GM19240 (cell line): ENCODE measurements around the gene ARHGEF7.
"Not testable (repeated sequence)": the region's sequence is repeated elsewhere in the genome, so short reads cannot be mapped to it uniquely, and the experiment has no call there.

Experiments
- DNase-seq: peaks from one replicate; pipeline ENCODE4 v3.0.0; 2011; ENCODE audit warnings: low spot score; ENCODE audit not compliant: insufficient read length

Gene ARHGEF7, protein sequence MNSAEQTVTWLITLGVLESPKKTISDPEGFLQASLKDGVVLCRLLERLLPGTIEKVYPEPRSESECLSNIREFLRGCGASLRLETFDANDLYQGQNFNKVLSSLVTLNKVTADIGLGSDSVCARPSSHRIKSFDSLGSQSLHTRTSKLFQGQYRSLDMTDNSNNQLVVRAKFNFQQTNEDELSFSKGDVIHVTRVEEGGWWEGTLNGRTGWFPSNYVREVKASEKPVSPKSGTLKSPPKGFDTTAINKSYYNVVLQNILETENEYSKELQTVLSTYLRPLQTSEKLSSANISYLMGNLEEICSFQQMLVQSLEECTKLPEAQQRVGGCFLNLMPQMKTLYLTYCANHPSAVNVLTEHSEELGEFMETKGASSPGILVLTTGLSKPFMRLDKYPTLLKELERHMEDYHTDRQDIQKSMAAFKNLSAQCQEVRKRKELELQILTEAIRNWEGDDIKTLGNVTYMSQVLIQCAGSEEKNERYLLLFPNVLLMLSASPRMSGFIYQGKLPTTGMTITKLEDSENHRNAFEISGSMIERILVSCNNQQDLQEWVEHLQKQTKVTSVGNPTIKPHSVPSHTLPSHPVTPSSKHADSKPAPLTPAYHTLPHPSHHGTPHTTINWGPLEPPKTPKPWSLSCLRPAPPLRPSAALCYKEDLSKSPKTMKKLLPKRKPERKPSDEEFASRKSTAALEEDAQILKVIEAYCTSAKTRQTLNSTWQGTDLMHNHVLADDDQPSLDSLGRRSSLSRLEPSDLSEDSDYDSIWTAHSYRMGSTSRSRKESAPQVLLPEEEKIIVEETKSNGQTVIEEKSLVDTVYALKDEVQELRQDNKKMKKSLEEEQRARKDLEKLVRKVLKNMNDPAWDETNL

DNA sequence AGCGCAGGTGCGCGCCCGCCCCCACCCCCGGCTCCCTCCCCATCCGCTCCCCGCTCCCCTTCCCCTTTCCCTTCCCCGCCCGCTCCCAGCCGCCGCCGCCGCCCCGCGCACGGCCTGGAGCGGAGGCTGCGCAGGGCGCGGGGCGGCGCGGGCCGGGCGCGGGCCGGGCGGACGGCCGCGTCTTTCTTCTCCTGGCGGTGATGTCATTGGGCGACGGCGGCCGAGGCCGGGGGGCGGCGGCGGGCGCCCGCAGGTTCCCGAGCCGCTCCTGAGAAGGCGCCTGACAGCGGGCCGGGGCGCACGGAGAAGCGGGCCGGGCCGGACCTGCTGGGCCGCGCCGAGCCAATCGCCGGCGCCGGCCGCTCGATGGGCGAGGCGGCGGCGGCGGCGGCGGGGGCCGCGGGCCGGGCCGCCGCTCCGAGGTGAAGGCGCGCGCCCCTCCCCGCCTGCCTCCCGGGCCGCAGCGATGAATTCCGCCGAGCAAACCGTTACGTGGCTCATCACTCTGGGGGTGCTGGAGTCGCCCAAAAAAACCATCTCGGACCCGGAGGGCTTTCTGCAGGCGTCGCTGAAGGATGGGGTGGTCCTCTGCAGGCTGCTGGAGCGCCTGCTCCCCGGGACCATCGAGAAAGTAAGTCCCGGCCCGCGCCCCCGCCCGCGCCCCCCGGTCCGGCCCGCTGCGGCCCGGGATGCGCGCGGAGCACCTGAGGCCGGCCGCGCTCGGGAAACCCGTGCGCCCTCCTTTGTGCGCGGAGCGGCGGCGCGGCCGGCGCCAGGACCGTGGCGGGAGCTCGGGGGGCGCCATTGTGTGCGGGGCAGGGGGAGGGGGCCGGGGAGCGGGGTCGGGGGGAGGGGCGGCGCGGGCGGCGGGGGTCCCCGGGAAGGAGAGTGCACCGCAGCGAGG lies at the start of gene ARHGEF7:
Gene ARHGEF7 (plus strand): TSS at position 250 of the 904 bp plus-strand sequence. CDS start 217 bp downstream, at position 467.
- no peak for DNase-seq

DNA sequence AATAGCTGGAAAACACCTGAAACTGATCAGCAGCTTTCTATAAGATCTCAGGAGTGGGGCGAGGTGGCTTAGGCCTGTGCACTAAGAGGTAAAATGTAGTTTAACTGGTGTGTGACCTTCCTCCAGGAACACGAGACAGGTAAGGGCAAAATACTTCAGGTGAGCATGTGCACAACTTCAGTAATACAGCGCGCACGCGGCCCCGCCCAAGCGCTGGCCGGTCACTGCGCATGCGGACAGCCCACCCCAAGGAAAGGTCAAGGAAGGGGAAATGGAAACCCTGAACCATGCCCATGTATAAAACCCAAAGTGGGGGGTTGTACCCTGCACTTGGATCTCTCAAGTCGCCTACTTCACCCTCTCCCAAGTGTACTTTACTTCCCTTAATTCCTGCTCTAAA lies 49.4 kb upstream of the ARHGEF7 start:
- DNase-seq, result no peak

DNA sequence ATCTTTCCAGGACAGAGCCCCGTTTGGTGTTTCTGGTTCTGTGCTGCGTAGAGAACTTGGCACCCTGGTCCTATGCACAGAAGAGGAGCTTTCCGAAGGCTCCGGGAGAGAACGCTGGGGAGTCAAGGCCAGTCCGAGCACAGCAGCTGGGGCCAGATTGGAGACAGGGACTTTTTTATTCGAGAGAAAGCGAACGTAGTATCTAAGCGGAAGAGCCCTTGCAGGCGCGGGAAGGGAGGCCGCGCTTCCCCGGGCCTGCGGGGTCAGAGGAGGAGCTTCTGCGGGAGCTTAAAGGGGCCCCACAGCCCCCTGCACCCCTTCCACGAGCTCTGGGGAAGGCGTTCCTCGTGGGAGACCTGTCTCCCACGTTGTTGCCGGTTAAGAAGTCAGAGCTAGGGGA lies 48.6 kb upstream of the ARHGEF7 start:
- no peak for DNase-seq

DNA sequence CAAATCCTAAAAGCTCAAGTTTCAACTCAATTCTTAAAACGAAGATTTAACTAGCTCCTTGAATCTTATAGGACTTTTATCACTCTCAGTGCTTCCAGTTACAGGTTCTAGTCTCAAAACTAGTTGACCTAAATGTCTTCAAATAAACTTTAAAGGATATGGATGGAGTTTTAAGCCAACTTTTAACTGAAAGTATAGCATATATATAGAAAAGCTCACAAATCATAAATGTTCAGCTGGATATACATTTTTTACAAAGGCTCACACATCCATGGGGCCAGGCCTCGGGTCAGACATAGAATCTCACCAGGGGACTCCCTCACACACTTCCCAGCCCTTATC lies 47.1 kb upstream of the ARHGEF7 start:
- no peak for DNase-seq

DNA sequence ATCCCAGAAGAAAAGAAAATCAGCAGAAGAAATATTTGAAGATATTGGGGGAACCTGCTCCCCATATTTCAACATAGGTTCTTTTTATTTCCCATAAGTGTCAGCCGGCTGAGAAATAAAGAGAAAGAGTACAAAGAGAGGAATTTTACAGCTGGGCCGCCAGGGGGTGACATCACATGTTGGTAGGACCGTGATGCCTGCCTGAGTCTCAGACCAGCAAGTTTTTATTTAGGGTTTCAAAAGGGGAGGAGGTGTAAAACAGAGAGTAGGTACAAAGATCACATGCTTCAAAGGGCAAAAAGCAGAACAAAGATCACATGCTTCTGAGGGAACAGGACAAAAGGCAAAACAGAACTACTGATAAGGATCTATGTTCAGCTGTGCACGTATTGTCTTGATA lies 44.0 kb upstream of the ARHGEF7 start:
- DNase-seq, result not testable (repeated sequence)

DNA sequence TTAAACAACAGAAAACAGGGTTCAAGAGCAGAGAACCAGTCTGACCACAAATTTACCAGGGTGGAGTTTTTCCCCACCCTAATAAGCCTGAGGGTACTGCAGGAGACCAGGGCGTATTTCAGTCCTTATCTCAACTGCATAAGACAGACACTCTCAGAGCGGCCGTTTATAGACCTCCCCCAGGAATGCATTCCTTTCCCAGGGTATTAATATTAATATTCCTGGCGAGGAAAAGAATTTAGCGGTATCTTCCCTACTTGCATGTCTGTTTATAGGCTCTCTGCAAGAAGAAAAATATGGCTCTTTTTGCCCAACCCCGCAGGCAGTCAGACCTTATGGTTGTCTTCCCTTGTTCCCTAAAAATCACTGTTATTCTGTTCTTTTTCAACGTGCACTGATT lies 43.6 kb upstream of the ARHGEF7 start:
- DNase-seq, result not testable (repeated sequence)

DNA sequence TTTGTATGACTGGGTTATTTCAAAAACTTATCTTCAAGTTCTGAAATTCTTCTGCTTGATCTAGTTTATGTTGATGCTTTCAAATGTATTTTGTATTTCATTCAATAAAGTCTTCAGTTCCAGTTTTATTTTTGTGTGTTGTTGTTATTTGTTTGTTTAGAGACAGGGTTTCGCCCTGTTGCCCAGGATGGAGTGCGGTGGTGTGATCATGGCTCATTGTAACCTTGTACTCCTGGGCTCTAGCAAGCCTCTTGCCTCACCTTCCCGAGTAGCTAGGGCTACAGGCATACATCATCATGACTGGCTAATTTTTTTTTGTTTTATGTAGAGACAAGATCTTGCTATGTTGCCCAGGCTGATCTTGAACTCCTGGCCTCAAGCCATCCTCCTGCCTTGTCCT lies 40.3 kb upstream of the ARHGEF7 start:
- DNase-seq, result no peak

DNA sequence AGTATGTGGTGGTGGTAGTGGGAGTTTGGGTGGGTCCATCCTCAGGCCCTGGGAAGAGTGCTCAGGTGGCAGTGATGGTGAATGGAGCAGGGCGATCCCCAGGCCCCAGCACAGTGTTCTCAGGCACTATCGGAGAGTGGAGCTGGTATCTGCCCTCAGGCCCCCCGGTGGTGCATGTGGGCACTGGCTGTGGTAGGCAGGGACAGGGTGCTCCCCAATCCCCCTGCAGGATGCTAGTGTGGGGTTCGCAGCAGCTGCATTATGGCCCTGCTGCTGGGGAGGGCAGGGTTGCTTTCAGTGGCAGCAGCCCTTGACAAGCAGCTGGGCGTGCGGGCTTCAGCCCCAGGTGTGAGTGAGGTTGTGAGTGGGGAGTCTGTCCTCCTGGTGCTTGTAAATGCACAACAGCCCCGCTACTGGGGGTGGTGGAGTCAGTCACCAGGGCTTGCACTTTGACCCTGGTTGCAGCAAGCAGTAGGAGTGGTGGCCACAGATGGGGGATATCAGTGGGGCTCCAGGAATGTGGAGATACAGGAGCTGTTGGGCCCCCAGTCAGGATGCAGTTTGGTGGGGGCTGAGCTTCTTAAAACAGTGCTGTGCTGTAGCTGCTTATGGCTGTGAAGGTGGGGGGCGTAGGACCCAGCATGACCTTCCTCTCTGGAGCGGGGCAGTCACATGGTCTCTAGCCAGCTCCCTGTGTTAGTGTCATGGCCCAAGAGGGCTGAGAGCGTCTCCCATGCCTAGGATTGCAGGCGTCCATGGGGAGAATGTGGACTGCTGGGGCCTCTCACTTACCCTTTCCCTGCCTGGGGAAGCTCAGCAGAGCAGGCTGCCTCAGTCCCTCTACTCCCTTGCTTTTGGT lies 38.7 kb upstream of the ARHGEF7 start:
- no peak for DNase-seq

DNA sequence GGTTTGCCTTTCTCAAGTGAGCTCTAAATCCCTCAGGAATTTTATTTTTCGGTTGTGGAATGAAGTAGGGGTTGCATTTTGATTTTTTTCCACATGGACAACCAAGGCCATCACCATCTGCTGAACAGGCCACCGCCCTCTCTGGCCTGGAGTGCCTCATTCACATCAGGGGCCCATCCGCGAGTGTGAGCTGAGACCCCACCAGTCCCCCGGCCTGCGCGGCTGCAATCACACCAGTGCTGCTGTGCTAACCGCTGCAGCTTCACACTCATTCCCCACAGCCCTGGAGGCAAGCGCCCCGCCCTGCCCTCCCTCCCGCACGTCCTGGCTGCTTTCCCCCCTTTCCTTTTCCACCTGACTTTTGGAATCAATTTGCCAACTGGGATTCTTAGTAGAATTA lies 35.7 kb upstream of the ARHGEF7 start:
- no peak for DNase-seq

DNA sequence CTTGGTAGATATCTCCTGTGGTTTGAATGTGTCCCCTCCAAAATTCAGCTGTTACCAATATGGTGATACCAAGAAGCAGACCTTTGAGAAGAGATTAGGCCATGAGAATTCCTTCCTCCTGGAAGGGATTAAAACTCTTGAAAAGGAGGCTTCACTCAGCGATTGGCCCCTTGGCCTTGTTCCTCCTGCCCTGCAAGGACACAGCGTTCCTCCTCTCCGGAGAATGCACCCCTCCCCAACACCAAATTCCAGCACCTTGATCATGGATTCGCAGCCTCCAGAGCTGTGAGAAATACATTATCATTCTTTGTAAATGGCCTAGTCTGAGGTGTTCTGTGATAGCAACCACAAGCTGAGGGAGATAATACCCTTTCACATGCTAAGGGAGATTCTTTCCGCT lies 34.5 kb upstream of the ARHGEF7 start:
- no peak for DNase-seq

DNA sequence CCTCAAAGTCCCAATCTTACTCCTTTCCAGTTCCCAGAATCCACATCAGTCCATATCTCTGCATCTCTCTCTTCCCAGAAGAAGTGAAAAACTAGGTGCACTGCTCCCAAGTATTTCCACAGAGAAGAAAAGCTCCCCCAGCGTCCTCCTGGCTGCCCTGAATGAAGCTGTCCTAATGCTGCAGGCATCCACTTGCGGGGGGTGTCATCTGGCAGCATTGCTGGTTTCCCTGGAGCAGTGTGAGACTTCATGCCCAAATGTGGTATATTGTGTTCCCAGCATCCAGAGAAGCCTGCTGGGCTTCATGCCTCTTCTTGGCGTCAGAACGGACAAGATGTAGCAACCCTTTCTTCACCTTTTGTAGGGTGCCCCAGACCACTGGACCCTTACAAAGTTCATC lies 32.9 kb upstream of the ARHGEF7 start:
- DNase-seq, result no peak

DNA sequence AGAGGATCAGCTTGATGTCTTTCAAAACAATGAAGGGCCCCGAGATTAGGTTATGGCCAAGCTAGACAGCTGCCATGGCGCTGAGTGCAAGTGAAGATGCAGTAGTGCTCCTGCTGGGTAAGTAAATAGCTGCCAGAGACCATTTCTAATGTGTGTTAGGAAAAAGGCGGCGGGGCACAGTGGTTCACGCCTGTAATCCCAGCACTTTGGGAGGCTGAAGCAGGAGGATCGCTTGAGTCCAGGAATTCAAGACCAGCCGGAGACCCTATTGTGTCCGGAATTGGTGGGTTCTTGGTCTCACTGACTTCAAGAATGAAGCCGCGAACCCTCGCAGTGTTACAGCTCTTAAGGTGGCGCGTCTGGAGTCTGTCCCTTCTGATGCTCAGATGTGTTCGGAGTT lies 32.3 kb upstream of the ARHGEF7 start:
- DNase-seq, result not testable (repeated sequence)

DNA sequence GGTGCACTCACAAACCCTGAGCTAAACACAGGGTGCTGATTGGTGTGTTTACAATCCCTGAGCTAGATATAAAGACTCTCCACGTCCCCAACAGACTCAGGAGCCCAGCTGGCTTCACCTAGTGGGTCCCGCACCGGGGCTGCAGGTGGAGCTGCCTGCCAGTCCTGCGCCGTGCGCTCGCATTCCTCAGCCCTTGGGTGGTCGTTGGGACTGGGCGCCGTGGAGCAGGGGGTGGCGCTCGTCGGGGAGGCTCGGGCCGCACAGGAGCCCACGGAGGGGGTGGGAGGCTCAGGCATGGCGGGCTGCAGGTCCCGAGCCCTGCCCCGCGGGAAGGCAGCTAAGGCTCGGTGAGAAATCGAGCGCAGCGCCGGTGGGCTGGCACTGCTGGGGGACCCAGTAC lies 31.4 kb upstream of the ARHGEF7 start:
- not testable (repeated sequence) for DNase-seq

DNA sequence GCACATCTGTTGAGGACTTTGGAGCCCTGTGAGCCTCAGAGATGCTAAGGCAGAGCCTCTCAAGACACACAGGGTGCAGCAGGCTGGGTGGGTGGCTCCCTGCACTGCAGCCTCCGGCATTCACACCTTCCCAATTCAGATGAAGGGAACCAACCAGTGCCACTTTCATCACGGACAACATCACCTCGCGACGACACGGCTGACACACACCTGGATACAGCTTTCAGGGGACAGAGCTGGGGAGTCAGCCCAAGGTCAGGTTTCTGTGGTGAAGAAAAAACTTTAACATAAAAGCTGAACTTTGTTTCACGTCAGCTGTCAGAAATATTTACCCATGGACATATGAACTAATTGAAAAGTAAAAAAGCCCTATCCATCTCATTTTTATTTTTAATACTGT lies 24.9 kb upstream of the ARHGEF7 start:
- no peak for DNase-seq

DNA sequence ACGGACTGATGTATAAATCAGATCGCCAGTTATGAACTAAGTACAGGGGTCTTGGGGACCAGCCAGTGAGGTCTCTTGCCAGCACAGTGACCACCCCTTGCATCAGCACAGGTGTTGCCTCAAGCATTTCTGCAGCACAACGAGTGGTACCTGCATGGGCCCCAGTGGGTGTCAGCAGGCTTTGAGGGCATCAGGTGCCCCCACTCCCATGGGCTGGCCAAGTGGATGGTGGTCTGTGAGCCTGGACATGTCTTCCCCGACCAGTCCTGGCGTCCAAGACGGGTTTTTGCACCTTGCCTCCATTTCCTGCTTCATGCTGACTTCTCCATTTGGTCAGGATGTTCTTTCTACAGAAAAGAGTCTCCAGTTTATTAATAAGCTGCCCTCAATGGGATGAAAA lies 22.4 kb upstream of the ARHGEF7 start:
- DNase-seq, result no peak

DNA sequence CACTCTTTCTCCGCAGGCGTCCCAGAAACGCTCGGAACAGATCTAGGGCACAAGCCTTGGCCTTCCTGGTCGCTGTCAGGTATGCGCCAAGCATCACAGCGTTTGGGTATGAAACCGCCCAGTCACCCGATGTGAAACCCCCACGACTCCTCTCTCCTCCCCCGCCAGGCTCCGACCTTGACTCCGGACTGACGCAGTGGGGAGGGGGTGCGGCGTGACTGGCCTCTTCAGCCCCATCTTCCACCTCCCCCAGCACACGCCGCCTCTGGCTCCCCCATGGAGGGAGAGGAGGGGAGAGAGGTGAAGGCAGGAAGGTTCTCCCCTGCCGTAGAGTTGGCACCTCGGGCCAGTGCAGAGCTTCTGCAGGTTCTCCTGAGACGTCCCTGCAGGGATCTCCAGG lies 22.0 kb upstream of the ARHGEF7 start:
- no peak for DNase-seq

DNA sequence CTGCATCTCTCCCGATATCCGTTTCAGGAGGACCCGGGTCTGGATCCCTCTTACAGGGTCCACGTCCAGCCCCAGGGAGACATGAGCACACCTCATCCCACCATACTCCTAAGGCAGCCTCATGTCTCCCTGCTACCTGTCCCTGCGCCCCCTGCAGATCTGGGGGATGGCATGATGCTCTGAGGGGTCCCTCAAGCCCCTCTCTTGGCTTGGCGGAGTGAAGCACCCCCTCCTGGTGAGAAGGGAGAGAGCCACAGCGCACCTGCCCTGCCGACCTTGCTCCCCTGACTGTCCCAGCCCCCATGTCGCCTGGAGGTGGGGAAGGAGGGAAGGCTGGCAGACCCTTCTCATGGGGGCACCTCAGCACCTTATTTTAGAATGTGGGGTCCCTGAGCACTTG lies 21.5 kb upstream of the ARHGEF7 start:
- no peak for DNase-seq

DNA sequence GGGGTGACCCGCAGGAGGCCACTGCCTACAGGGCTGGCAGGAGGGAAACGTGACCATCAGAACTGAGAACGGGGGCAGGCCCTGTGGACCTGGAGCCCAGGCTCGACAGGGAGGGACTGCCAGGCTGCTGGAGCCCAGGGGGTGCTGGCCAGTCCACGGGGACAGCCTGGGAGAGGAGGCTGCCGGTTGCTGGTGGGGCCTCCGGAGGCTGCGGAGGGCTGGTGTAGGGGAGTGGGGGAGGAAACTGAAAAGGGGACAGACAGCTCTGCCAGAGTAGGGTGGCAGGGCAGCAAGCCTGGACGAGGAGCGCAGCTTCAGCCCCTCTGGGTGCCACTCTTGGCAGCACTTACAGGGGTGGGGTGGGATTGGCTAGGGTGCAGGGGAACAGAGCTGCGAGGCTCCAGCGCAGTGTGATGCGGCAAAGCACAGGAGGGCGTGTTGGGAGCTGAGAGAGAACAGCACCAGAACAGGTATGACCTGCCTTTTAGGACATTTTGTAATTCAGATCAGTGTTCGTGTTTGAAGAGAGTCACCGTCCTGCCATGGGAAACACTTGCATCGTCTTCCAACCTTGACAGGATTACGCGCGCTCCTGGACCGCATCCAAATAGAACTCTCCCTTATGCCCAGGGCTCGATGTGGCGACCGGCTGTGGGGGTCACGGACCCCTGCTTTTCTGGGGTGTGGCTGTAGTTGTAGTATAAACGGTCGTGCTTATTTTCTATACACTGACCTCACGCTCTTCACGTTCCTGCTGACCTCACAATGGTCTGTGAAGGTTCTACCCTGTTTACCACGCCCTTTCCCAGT lies 19.9 kb upstream of the ARHGEF7 start:
- DNase-seq, result no peak

DNA sequence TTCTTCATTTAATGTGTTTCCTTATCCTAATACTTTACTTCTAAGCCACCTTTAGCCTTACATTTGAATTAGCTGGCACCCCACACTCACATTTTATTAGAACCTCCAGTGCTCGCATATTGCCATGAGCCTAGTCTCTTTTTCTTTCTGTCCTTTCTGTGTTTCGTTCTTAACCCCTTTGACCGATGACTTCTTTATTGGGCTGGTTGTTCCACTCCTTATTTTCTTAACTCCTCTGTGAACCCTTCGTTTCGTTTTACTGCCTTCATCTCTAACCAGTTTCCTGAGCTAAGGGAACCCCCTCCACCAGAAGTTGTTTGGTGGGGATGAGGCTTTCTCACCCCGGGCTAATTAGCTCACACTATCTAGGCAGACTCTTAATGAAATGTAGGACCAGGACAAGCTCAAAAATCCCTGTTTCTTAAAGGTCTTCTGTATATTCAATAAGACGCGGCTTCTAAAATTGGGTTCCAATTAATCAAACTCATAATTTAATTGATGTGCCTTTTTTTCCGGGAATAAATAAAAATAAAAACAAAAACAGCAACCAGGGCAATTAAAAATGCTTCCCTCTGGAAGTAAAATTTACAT lies 19.1 kb upstream of the ARHGEF7 start:
- DNase-seq, result no peak
